ENCODE measurements around the gene LHFPL3.
"Not testable (repeated sequence)": the region's sequence is repeated elsewhere in the genome, so short reads cannot be mapped to it uniquely, and the experiment has no call there.

The LHFPL3 gene

GRCh38 chr7:104328296-104328969, at the start of gene LHFPL3:
LHFPL3 (plus strand) TSS chr7:104328603.
- no peak for DNase-seq (ENCODE audit: low spot score)

DNA sequence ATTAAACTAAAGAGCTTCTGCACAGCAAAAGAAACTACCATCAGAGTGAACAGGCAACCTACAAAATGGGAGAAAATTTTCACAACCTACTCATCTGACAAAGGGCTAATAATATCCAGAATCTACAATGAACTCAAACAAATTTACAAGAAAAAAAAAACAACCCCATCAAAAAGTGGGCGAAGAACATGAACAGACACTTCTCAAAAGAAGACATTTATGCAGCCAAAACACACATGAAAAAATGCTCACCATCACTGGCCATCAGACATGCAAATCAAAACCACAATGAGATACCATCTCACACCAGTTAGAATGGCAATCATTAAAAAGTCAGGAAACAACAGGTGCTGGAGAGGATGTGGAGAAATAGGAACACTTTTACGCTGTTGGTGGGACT, 46.7 kb upstream of the LHFPL3 start:
- not testable (repeated sequence) for DNase-seq (ENCODE audit: low spot score)

DNA sequence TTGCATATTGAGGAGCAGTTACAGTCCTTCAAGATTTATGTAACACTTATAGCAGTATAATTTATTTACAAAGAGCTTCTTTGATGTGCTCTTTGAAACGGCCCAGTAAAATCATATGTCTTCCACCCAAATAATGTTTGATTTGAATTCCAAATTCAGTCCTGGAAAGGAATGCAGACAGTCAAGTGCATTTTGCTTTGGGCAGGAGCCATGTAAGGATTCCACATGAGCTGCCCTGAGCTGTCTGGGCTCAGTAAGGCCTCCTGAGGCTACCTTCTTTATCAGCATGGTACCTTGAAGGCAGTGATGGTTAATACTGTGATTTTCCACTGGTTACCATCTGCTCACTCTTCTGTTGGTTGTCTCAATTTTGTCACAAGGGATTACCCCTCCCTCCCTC, 41.6 kb upstream of the LHFPL3 start:
- no peak for DNase-seq (ENCODE audit: low spot score)

DNA sequence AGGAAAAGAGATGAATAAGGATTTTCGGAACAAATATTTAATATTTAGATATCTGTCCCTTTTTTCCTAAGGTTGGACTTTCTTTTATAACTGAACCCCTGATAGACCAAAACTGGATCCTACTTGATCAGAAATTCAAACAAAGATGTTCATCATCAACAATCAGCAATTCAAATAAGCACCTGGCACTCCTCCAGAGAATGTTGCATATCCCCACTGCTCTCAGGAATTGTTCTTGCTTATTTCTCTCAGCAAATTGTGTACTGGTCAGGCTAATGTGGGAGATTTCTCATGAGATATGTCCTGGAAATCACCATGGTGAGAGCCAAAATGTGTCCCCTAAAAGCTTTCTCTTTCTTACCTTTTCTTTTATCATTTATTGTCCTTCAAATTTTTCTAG, 40.3 kb upstream of the LHFPL3 start:
- no peak for DNase-seq (ENCODE audit: low spot score)

GRCh38 chr7:104294291-104294690, 34.1 kb upstream of the LHFPL3 start:
- no peak for DNase-seq (ENCODE audit: low spot score)

GRCh38 chr7:104296266-104296665, 32.1 kb upstream of the LHFPL3 start:
- no peak for DNase-seq (ENCODE audit: low spot score)

- DNase-seq (ENCODE audit: low spot score), result no peak
Measured at GRCh38 chr7:104296900-104297299, 31.5 kb upstream of the LHFPL3 start.

- no peak for DNase-seq (ENCODE audit: low spot score)
Measured at GRCh38 chr7:104299323-104299722, 29.1 kb upstream of the LHFPL3 start.

DNA sequence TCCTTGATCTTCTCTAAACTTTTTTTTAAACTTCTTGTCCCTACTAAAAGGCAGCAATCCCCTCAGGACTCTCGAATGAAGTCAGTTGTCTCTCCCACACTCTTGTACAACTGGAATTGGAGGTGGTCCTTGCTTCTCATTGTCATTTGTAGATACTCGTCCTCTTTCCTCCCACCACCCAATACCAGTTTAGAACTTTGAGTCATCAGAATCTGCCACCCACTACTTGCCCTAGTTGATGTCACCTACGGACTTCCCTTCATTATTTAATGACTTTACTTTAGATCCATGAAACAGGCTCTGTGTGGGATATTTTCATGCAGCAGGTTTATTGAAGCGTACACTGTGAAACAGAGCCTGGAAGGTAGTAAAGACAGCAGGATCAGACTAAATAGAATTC, 28.6 kb upstream of the LHFPL3 start:
- DNase-seq (ENCODE audit: low spot score), result no peak

DNA sequence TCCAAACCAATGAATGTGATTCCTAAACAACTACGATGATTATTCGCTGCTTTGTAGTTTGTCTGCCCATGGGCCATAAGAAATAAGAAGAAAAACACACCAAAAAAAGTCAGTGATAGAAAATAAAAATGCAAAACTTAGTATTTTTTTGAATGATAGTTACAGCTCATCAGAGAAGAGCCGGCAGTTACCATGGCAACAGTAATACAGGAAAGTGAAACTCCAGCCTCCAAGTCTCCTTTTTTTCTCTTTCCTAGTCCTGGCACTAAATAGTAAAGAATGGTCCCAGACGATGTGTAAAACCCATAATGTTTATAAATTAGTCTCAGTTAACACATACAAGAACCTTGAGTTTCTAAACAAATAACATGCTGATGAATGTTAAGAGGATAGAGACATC, 21.6 kb upstream of the LHFPL3 start:
- no peak for DNase-seq (ENCODE audit: low spot score)

GRCh38 chr7:104317948-104318629, 10.3 kb upstream of the LHFPL3 start:
- DNase-seq (ENCODE audit: low spot score), result no peak

DNA sequence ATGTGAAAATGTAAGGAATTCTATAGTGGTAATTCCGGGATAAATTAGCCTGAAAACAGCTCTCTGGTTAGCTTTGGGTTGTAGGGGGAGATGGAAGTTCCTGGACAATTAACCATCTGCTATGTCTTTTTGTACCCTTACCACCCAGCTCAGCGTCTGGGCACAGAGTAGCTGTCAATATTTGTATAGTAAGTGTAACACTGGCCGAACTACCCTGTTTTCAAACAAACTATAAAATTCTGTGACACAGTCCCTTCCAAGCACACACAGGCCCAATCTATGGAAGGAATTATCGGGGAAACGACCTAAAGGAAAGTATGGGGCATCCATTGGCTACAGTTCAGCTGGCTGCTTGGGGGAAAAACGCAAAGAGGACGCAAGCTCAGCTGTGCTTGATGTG, 869 bp upstream of the LHFPL3 start:
- DNase-seq (ENCODE audit: low spot score), result no peak

DNA sequence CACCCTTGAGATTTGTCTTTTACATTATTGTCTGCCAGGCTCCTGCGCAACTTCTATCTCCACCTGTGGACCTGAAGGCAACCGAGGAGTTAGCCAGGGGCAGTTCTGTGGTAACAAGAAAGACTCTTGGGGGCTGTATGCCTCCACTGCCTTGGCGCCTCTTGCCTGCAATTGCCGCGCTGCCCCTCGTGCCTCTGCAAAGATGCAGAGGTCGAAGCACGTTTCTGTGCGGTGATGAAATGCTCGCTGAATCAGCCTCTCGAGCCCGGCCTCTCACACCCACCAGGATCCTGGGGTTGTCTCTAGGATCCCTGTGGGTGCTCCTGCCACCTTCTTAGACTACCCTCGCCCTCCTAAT, 486 bp upstream of the LHFPL3 start:
- no peak for DNase-seq (ENCODE audit: low spot score)

DNA sequence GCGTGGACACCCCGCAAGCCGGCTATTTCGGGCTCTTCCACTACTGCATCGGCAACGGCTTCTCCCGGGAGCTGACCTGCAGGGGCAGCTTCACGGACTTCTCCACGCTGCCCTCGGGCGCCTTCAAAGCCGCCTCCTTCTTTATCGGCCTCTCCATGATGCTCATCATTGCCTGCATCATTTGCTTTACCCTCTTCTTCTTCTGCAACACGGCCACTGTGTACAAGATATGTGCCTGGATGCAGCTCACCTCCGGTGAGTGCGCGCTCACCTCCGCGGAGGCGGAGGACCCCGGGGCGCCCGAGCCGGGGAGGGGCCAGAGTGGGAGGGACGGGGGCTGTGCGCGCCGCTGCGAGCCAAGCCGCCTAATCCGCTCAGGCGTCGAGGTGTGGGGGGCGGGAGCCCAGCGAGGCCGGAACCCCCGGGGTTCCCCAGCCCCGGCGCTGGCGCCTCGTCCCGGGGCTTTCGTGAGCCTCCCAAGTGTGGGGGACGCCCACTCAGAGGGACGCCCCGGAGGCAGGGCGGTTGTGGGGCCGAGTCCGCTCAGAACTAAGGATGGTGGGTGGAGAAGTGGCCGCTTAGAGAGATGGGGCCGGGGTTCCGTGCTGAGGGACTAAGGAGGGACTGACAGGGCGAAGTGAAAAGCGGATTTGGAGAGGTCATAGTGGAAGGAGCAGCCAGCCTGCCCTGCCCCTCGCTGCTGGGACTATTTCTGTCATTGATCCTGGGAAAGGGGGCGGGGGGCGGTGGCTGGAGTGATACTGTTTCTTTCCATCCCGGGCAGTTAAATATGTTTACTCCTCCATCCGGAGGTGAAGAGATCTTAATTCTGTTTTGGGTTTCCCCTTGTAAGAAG, 795 bp downstream of the LHFPL3 start:
- DNase-seq (ENCODE audit: low spot score), result peak; percentile 18

GRCh38 chr7:104341546-104341945, 13.1 kb downstream of the LHFPL3 start:
- no peak for DNase-seq (ENCODE audit: low spot score)

- DNase-seq (ENCODE audit: low spot score), result no peak
Measured at GRCh38 chr7:104352736-104353135, 24.3 kb downstream of the LHFPL3 start.

DNA sequence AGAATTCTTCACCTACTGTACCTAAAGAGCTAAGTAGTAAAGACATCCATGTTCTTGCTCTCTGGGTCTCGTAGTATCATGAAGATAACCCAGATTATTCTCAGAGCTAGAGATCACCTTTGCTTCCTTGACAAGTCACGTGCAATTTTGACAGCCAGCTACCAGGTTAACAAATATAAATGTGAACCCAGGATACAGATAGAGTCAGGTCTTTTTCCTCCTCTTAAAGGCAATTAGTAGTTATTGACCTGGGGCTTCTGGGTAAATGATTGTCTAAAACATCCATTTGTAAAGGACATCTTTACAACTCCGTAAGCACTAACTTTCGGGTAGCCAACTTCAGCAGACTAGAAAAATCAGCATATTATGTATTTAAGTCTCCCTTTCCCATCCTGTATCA, 28.8 kb downstream of the LHFPL3 start:
- DNase-seq (ENCODE audit: low spot score), result no peak

- no peak for DNase-seq (ENCODE audit: low spot score)
Measured at GRCh38 chr7:104358446-104359132, 30.2 kb downstream of the LHFPL3 start.

DNA sequence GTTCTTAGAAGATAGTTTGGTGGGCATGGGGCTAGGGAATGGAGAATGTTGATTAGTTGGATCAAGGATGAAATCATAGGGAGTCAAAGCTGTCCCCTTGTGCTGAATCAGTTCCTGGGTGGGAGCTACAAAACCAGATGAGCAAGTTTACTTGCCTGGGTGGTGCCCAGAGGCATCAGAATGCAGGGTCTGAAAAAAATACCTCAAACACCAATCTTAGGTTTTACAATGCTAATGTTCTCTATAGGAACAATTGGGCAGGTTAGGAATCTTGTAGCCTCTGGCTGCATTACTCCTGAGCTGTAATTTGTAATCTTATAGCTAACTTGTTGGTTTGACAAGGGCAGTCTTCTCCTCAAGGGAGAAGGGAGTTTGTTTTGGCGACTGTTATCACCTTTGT, 34.4 kb downstream of the LHFPL3 start:
- no peak for DNase-seq (ENCODE audit: low spot score)

- DNase-seq (ENCODE audit: low spot score), result no peak
Measured at GRCh38 chr7:104363355-104363754, 35.0 kb downstream of the LHFPL3 start.

- DNase-seq (ENCODE audit: low spot score), result no peak
Measured at GRCh38 chr7:104366390-104366789, 38.0 kb downstream of the LHFPL3 start.

GRCh38 chr7:104367926-104368325, 39.5 kb downstream of the LHFPL3 start:
- no peak for DNase-seq (ENCODE audit: low spot score)

Measured in AG08396 (cell line).